HK-2 (cell line): ENCODE data around the gene WASF2.
"Not testable (repeated sequence)": the region's sequence is repeated elsewhere in the genome, so short reads cannot be mapped to it uniquely, and the experiment has no call there.

Source experiments
- DNase-seq: peaks from one replicate; pipeline ENCODE4 v3.0.0-alpha.2; 2018; ENCODE audit not compliant: unreplicated experiment

Gene WASF2

DNA sequence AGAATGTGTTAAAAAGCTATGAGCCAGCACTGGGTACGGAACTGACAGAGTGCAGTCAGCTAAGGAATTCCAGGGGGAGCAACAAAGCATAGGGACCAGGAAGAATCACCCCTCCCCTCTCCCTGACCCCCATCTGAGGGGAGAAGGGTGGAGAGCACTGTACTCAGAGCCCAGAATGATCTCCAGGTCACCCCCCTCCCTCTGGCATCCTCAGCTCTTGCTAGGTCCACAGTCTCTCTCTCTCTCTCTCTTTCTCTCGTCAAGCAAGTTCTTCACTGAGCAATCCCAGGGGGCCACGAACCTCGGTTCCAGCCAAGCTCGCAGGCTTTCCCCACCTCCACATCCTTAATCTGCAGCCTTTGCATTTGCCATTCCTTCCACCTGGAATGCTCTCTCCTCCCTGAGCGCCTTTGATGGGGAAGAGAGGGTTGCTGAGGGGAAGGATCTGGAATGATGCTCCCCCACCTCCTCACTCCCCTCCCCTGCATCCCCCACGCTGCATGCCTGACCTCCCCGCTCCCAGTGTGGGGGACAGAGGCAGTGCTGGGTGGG, 6.7 kb upstream of the WASF2 start:
- DNase-seq = no peak

DNA sequence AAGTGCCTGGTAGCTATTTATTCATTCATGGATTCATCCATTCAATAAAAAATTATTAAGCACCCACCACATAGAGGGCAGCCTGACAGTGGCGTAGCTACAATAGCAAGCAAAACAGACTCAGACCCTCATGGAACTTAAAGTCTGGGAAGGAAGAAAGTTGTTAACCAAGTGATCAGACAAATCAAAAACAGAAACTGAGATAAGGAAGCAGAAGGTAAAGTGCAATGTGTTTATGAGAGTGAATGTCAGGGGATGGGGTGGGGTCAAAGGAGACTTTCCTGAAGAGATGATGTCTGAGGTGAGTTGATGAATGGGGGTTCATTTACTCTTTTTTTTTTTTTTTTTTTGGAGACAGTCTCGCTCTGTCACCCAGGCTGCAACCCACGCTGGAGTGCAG, 2.8 kb upstream of the WASF2 start:
- no peak for DNase-seq

DNA sequence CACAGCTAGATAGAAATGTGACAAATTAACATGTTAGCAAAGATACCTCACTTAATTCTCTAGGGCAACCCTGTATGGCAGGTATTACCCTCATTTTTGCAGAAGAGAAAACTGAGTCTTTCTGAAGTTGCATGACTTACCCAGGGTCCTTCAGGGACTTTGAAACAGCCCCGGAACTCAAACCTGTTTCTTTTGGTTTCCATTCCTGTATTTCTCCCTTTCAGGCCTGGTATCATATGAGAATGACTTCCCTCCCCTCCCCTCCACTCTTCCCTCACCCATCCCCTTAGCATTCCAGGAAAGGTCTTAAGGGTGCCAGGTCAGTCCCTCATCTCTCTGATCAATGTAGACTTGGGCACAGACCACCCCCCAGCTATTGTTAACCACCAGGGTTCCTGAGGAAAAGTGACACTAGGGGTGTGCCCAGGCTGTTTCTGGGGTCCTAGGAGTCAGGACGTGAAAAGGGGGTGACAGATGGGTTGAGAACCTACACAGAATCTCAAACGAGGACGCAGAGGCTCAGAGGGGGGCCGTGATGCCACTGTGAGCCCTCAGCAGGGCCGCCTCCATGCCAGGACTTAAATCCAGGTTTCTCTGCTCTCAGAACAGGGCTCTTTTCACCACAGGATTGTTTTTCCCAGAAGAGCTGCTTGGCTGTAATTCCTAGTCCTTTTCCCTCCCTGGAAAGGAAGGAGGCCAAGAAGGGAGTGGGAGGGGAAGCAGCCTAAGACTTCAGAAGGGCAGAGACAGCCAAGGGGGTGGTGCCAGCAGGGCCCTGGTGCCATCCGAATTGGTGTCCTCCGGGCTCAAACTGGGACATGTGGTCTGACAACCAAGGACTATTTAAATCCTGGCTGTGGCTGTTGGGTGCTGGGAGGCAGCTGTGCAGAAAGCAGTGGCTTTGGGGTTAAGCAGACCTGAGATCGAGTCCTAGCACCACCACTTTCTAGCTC, 2.1 kb upstream of the WASF2 start:
- DNase-seq = no peak

DNA sequence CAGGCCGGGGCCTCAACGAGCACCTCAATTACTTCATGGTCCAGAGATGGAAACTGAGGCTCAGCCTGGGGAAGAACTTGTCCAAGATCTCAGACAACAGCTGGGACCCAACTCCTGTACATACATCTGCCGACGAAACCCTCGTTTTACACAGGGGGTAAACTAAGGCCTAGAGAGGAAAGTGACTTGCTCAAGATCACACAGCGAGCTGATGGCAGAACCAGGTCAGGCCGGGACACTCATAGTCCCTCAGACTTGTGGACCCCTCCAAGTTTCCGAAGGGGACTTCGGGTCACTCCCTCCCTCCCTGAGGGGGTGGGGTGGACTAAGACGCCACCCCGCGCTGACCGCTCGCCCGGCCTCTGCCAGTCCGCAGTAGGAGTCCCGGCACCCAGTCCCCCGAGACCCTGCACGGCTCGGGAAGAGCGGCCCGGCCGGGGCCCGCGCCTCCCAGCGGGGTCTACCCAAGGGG, 430 bp downstream of the WASF2 start:
- no peak for DNase-seq

DNA sequence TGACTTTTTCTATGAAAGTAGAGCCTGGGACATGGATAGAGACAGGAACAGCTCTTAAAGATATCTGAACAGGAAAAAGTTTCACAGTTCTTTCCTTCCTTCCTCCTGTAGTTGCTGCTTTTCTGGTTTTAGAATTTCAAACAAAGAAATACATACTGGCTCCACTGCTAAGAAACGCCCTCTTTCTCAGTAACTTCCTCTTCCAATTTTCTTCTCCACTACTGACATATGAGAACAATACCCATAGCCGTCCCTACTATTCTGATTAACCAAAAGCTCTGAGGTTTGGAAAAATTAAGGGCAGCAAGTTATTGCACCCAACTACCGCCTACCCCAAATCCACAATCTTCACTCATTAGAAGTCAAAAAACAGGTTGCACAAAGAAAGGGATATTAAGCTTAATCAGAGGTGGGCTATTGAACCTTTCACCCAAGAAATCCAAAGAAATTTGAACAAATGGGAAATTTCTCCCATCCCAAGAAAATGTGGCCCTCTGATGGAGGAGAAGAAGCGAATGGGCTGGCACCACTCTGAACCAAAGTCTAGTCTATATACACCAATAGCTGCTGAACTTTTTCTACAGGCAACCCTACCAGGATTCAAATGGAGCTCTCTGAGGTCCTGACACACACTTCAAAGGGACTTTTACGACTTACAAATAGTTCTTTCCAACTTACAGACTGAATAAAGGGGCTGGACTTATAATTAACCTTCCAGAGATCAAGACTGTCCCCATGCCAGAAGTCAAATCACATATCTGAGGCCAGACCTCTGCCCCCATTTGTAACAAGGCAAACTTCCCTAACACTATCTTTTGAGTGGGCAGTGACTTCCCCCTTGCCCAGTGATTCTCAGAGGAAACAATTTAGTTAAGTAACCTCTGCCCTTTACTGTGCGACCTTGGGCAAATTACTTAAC, 1.7 kb downstream of the WASF2 start:
- DNase-seq = no peak

DNA sequence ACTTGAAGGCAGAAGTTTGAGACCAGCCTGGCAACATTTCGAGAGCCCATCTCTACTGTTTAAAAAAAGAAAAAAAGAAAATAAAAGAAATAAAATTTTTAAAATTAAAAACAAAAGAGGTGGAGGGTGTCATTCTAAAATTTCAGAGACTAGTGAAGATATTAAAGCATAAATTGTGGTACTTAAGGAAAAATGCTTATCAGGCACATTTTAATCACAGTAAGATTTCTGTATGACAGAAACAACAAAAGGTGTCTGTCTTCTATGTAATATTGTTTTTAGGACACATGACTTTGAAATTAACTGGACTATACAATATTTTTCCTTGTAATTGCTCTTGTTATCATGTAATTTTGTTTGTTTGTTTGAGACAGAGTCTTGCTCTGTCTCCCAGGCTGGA, 4.6 kb downstream of the WASF2 start:
- DNase-seq = no peak

DNA sequence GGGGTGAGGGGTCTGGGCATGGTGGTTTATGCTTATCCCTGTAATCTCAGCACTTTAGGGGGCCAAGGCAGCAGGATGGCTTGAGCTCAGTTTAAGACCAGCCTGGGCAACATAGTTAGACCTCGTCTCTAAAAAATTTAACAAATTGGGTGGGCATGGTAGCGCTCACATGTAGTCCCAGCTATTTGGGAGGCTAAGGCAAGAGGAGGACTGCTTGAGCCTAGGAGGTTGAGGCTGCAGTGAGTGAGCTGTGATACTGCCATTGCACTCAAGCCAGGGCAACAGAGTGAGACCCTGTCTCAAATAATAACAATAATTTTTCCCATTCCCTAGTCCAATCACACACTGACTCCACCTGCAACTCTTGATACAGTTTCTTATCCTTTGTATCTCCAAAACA, 6.3 kb downstream of the WASF2 start:
- DNase-seq = no peak

DNA sequence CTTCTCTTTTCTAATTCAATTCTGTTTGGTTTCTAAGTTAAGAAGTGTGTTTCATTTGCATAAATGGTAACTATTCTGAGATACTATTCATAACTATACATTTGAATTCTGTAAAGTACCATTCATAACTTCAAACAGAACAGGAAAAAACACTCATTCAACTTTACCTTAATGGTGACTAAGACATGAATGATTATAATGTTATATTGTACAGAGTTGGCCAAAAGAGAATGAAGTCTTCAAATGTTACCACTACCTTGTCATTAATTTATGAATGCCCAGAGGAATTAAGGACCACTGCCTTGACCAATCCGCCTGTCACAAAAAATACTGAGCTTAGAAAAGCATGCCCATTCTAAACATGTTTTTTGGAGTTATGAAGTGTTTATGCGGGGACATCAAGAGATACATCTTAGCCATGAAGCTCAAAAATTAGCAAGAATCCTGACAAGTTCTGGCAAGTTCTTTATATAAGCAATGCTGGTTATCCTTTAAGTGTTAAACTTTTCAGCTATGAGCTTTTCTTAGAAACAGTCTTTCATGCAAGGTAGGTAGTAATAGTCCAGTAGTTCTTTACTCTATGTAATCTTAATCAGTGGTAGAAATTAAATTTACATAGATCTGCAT, 7.9 kb downstream of the WASF2 start:
- DNase-seq = no peak

DNA sequence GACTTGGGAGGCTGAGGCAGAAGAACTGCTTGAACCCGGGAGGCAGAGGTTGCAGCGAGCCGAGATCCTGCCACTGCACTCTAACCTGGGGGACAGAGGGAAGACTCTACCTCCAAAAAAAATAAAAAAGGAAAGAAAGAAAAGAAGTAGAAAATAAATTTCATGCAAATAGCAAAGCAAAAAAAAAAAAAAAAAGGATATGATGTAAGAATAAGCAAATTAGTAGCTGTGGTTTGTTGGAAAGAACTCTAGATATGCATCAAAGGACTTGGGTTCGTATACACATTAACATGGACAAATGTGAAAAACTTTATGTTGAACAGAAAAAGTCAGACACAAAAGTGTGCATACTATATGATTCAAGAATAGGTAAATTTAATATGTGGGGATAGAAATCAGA, 11.9 kb downstream of the WASF2 start:
- no peak for DNase-seq

DNA sequence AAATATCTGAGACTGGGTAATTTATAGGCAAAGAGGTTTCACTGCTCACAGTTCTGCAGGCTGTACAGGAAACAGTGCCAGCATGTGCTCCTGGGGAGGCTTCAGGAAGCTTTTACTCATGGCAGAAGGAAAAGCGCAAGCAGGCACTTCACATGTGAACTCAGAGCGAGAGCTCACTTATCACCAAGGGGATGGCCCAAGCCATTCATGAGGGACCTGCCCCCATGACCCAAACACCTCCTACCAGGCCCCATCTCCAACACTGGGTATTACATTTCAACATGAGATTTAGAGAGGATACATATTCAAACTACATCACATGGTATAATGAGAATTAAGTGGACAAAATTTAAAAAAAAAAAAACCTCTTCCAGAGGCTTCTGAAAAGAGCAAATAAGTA, 13.7 kb downstream of the WASF2 start:
- no peak for DNase-seq

DNA sequence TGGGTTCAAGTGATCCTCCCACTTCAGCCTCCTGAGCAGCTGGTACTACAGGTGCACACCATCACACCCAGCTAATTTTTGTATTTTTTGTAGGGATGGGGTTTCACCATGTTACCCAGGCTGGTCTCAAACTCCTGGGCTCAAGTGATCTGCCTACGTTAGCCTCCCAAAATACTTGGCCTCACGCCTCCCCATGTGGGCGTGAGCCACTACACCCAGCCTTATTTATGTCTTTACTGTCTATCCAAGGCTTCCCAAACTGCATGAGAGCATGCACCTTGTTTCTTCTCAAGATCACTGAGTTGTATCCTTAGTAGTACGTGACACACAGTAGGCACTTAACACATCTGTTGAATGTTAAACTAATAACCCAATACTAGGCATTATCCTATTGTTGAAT, 14.2 kb downstream of the WASF2 start:
- no peak for DNase-seq

DNA sequence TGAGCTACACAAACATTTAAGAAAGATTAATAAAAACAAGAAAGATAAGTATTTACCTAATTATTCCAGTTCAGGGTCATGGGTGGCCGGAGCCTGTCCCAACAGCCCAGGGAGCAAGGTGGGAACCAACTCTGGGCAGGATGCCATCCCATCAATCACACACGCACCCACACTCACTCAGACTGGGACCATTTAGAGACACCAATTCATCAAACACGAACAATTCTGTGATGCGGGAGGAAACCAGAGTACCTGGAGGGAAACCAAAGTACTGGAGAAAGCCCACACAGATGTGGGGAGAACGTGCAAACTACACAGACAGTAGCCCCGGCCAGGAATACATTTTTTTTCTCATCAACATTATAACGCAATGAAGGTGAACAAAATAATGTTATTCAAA, 16.2 kb downstream of the WASF2 start:
- no peak for DNase-seq

DNA sequence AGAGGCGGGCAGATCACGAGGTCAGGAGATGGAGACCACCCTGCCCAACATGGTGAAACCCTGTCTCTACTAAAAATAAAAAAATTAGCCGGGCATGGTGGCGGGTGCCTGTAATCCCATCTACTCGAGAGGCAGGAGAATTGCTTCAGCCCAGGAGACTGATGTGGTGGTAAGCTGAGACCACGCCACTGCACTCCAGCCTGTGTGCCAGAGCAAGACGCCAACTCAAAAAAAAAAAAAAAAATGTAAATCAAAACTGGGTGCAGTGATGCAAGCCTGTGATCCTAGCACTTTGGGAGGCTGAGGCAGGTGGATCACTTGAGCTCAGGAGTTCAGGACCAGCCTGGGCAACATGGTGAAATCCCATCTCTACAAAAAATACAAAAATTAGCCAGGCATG, 17.9 kb downstream of the WASF2 start:
- not testable (repeated sequence) for DNase-seq

DNA sequence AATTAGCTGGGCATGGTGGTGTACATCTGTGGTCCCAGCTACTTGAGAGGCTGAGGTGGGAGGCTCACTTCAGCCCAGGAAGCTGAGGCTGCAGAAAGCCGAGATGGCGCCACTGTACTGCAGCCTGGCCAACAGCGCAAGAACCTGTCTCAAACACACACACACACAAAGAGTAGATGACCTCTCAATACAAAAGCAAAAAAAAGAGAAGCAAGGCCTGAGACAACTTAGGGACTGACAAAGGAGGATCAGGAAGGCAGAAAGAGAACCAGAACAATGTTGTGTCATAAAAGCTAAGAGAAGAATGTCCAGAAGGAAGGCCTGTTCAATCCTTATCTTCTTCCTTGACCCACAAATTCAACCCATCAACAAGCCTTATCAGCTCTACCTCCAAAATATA, 18.5 kb downstream of the WASF2 start:
- no peak for DNase-seq

DNA sequence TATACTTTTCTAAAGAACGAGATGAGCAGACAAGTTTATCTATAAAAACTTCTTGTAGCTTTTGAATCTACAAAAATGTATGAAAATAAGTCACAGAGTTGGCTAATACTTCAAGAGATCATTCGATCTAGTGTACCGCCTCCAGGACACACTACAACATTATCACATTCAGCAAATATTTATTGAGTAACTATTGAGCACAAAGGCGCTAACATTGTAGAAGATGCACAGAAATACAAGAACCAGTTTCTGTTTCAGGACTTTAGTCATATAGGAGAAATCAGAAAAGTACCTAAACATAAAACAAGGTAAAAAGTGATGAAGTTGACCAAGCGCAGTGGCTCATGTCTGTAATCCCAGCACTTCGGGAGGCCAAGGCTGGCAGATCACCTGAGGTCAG, 20.6 kb downstream of the WASF2 start:
- DNase-seq = no peak

DNA sequence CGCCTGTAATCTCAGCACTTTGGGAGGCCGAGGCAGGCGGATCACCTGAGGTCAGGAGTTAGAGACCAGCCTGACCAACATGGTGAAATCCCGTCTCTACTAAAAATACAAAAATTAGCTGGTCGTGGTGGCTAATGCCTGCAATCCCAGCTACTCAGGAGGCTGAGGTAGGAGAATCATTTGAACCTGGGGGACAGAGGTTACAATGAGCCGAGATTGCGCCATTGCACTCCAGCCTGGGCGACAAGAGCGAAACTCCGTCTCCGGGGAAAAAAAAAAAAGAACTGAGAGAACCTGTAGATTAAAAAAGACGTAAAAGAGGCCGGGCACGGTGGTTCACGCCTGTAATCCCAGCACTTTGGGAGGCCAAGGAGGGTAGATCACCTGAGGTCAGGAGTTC, 21.6 kb downstream of the WASF2 start:
- DNase-seq = not testable (repeated sequence)

DNA sequence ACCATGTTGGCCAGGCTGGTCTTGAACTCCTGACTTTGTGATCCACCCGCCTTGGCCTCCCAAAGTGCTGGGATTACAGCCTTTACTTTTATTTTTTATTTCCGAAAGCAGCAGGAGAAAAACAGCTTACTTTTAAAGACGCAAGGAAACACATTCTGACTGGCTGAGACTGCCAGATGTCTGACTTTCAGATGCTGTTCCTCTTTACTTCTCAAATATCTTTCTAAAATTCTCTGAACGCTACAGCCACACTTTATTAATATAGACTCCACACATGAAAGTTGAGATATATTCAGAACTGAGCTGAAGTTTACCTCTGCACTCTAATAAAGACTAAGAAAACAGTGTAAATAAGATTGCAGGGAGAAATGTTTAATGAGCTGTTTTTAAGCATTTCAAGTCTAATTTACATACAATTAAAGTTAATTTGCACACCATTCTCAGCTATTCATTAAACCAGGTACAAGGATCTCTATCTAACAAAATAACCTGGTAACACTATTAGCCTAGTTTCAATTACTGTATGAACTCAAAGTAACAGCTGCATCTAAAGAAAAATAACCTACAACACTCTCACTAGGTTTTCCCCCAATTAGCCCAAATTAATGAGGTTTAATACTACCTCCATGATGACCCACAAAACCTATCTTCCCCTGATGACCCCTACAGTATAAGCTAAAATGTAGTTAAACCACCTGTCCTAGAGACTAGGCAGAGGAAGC, 24.9 kb downstream of the WASF2 start:
- DNase-seq = no peak

DNA sequence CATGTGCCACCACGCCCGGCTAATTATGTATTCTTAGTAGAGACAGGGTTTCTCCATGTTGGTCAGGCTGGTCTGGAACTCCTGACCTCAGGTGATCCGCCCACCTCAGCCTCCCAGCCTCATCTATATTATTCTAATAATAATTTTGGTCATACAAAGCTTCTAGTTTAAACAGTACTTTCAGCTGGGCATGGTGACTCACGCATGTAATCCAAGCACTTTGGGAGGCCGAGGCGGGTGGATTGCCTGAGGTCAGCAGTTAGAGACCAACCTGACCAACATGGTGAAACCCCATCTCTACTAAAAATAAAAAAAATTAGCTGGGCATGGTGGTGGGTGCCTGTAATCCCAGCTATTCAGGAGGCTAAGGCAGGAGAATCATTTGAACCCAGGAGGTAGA, 26.1 kb downstream of the WASF2 start:
- not testable (repeated sequence) for DNase-seq

DNA sequence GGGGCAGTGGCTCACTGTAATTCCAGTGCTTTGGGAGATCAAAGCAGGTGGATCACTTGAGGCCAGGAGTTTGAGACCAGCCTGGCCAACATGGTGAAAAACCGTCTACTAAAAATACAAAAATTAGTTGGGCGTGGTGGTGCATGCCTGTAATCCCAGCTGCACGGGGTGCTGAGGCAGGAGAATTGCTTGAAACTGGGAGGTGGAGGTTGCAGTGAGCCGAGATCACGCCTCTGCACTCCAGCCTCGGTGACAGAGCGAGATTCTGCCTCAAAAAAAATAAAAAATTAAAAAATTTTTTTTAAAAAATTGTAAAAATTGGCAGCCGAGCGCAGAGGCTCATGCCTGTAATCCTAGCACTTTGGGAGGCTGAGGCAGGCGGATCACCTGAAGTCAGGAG, 31.4 kb downstream of the WASF2 start:
- not testable (repeated sequence) for DNase-seq

DNA sequence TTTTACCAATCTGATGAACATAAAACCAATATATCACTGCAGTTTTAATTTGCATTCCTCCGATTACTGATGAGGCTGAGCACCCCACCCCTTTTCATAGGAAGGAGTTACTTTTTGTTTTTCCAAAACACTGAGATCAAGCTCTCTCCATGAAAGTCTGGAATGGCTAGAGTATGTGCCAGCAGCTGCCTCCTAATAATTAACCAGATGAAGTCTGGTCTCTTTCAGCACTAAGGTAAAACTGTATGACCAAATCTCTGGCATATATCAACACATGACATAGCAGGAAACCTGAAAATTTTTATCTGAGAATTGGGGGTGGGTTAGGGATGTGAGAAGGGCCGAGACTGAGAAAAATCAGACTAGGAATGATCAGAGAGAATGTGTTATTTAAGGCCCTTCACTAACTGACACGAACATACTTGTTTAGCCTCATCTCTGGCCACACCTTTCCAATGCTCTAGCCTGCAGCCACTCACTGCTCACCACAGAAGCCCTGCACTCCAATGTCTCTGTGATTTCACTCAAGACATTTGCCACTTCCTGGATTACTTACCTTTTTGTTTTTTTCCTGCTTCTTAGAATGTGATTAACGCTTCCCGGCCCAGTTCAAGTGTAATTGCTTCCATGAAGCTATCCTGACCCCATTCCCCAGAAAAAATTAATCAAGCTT, 34.7 kb downstream of the WASF2 start:
- peak; percentile 50 for DNase-seq

DNA sequence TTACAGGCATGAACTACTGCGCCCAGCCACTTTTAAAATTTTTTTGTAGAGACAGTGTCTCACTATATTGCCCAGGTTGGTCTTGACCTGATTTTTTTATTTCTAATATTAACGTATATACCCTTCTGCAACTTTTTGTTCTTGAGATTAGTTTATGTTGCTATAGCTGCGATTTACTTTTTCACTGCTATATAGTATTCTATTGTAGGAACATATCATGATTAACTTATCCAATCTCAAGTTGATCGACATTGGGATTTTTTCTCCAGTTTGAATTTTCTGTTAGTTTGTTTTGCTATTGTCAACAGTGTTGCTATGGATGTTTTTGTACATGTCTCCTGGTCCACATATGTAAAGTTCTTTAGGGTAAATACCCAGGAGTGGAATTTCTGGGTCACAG, 35.4 kb downstream of the WASF2 start:
- DNase-seq = no peak
